ENCODE results near the gene PAK1.

DNA sequence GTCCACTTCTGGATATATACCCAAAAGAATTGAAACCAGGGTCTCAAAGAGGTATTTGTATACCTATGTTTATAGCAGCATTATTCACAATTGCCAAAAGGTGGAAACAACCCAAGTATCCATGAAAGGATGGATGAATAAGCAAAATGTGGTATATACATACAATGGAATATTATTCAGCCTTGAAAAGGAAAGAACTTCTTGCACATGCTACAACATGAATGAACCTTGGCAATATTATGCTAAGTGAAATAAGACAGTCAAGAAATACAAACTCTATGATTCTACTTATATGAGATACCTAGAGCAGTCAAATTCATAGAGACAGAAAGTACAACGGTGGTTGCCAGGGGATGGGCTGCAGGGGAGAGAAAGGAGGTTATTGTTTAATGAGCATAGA, 21.6 kb upstream of the PAK1 start:
- TF ChIP-seq, protein P1, sequence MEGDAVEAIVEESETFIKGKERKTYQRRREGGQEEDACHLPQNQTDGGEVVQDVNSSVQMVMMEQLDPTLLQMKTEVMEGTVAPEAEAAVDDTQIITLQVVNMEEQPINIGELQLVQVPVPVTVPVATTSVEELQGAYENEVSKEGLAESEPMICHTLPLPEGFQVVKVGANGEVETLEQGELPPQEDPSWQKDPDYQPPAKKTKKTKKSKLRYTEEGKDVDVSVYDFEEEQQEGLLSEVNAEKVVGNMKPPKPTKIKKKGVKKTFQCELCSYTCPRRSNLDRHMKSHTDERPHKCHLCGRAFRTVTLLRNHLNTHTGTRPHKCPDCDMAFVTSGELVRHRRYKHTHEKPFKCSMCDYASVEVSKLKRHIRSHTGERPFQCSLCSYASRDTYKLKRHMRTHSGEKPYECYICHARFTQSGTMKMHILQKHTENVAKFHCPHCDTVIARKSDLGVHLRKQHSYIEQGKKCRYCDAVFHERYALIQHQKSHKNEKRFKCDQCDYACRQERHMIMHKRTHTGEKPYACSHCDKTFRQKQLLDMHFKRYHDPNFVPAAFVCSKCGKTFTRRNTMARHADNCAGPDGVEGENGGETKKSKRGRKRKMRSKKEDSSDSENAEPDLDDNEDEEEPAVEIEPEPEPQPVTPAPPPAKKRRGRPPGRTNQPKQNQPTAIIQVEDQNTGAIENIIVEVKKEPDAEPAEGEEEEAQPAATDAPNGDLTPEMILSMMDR (IDR thresholded peaks at IDR 0.05): no peak
- TF ChIP-seq EZH2 (IDR thresholded peaks at IDR 0.05; ENCODE audit: borderline replicate concordance, insufficient read depth, low read depth, low read length, poor library complexity, severe bottlenecking): no peak

All from B cell (primary cell).